Upper lobe of left lung (tissue), 6 donors: ENCODE results near the gene ZFP30. TPM values are rescaled to one million over a fixed set of nuclear protein-coding genes. Genes with fewer than 3 reads are reported as not detected.

Source experiments
- ATAC-seq, 2 donors: fragments of 200-7000 bp; cut with Tn5 transposase; one replicate each; pipeline ENCODE4 v1.9.1; 2022; ENCODE audit warnings: mild to moderate bottlenecking in 2 of 2, moderate library complexity in 2 of 2; ENCODE audit not compliant: low FRiP score in 2 of 2
- DNase-seq, 2 donors: peaks; one replicate each; pipeline ENCODE4 v3.0.0-alpha.2; 2019 to 2020
- H3K27ac ChIP-seq, 4 donors: fragments of 200-600 bp; sonication (generic); one replicate each; pipeline ENCODE4 v1.5.1; 2016 to 2019
- H3K27me3 ChIP-seq, 4 donors: fragments of 200-600 bp; sonication (generic); one replicate each; pipeline ENCODE4 v1.5.1; 2017 to 2019
- H3K36me3 ChIP-seq, 4 donors: fragments of 200-600 bp; sonication (generic); one replicate each; pipeline ENCODE4 v1.5.1; 2016 to 2019
- H3K4me1 ChIP-seq, 4 donors: fragments of 200-600 bp; sonication (generic); one replicate each; pipeline ENCODE4 v1.5.1; 2018 to 2019
- H3K4me3 ChIP-seq, 4 donors: fragments of 200-600 bp; sonication (generic); one replicate each; pipeline ENCODE4 v1.5.1; 2017 to 2019; ENCODE audit warnings: mild to moderate bottlenecking in 2 of 4, moderate library complexity in 1 of 4
- H3K9me3 ChIP-seq, 4 donors: fragments of 200-600 bp; sonication (generic); one replicate each; pipeline ENCODE4 v1.5.1; 2018 to 2019
- EP300 ChIP-seq, 4 donors: sonication (generic); formaldehyde crosslinking; IDR thresholded peaks; one replicate each; pipeline ENCODE4 v1.5.1; 2017; ENCODE audit warnings: antibody characterized with exemption in 4 of 4, control low read depth in 2 of 4
- POLR2A ChIP-seq, 4 donors: fragments of 450-650 bp; IDR thresholded peaks; one replicate each; pipeline ENCODE4 v1.5.1; 2016 to 2017; ENCODE audit warnings: antibody characterized with exemption in 4 of 4, mild to moderate bottlenecking in 2 of 4
- POLR2AphosphoS5 ChIP-seq, 2 donors: sonication (generic); formaldehyde crosslinking; IDR thresholded peaks; one replicate each; pipeline ENCODE4 v1.5.1; 2017; ENCODE audit warnings: antibody characterized with exemption in 2 of 2
- WGBS, 2 donors: methylation state at CpG; one replicate each; pipeline ENCODE4 v1.1.5; 2017 to 2018; 5-methylcytosine and 5-hydroxymethylcytosine counted together
- total RNA-seq, 6 donors: library from RNA; depleted of rRNA in 4 of 6; stranded (reverse); fragments of >200 nt in 4 of 6; gene quantifications; one replicate each; pipeline versions ENCODE4 v1.1.0 to v1.2.1, GENCODE V29; 2016 to 2021
- TF ChIP-seq, protein P1 (sequence below), 6 experiments: fragments of 450-650 bp in 4 of 6; fragments of 200-600 bp in 2 of 6; sonication (generic) in 2 of 6; IDR thresholded peaks; one replicate each; pipeline ENCODE4 v1.5.1; 2016 to 2019; ENCODE audit warnings: antibody characterized with exemption in 6 of 6
- donor health status: DM: no; HTN: no; CAD: no; lungs with moderate emphysema.
- donor health status: DM: no; HTN: yes; CAD: no; lungs with severe emphysema.

The ZFP30 gene
- total RNA-seq, 6 donors from 2014 or later = 2.8 to 34.6 (median 12.3) TPM

DNA sequence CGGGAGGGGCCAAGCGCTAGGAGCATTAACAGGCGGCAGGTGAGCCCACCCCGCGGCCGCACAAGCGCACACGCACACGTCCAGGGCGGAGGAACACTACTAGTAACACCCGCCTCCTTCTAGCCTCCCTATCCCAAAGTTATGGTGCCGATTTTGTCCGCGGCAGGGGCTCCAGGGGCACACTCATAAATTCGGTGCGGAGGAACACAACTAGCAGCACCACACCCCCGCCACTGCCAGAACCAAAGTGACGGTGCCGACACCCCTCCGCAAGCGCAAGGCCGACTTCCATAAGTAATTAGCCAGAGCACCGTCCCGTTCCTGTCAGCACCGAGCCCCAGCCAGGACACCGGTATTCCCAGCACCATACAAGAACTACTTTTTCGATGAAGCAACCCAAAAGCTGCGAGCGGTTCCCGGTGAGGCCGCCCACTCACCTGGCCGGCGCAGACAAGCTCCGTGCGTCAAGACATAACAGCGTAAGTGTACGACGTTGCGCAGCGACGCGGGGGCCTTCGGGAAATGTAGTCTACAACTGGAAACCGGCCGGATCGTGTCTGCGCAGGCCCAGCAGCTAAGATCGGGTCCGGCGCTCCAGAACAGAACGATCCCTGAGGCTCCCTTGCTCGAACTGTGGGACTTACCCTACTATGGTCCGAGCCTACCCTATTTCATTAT, 60.8 kb downstream of the ZFP30 start, which contains the start of the genes ZNF540 and ZNF571:
Gene ZNF540, plus strand, starts transcription at position 573 of the 678 bp plus-strand sequence. CDS start 3,572 bp downstream, outside the sequence.
Gene ZNF571, minus strand, starts transcription at position 489 of the 678 bp plus-strand sequence. CDS start 8,116 bp downstream, outside the sequence.
- H3K4me1 ChIP-seq = peaks cover 7 to 18% (median 16%) of the 10 kb centered on the region in 4 donors
- 1% methylated on average over 47 to 53 of the region's 53 CpGs for WGBS, 2 donors
- peaks cover 18 to 38% (median 21%) of the 10 kb centered on the region in 4 donors for H3K9me3 ChIP-seq
- peak; percentile 95 to 96 for DNase-seq
- peak; percentile 99 for ATAC-seq
- H3K36me3 ChIP-seq = peaks cover 0 to 11% (median 5%) of the 10 kb centered on the region in 4 donors
- peak within 1 kb of the TSS; percentile 77 to 94 (median 86) for H3K27ac ChIP-seq
- TF ChIP-seq POLR2A (IDR thresholded peaks at IDR 0.05) (peak in 2 of 4 donors; percentile 63 to 75), EP300 (IDR thresholded peaks at IDR 0.05) (no peak), POLR2AphosphoS5 (IDR thresholded peaks at IDR 0.05) (peak; percentile 72 to 83)
- peak within 1 kb of the TSS; percentile 62 to 74 (median 66) for H3K4me3 ChIP-seq
- no peaks in the 10 kb centered on the region for H3K27me3 ChIP-seq

DNA sequence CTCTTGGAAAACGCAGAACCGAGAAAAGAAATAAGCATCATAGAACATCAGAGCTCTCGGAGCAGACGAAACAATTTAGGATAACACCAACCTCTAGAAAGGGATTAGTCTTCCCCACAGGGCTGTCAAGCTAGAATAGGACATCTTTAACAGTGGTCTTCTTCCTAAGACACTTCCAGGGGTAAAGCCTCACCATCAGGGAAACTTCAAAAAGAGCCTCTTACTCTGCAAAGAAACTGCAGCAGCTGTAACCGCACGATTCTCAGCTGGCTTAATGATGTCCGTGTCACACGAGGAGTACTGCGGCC, 61.3 kb downstream of the ZFP30 start:
- Histone ChIP-seq H3K4me3 (peak overlapping the region; percentile 53 to 74 (median 66)), H3K4me1 (peaks cover 7 to 18% (median 16%) of the 10 kb centered on the region in 4 donors), H3K36me3 (peaks cover 0 to 7% (median 3%) of the 10 kb centered on the region in 4 donors), H3K9me3 (peaks cover 23 to 40% (median 23%) of the 10 kb centered on the region in 4 donors), H3K27ac (peak overlapping the region; percentile 77 to 94 (median 86)), H3K27me3 (no peaks in the 10 kb centered on the region)
- TF ChIP-seq, protein P1, sequence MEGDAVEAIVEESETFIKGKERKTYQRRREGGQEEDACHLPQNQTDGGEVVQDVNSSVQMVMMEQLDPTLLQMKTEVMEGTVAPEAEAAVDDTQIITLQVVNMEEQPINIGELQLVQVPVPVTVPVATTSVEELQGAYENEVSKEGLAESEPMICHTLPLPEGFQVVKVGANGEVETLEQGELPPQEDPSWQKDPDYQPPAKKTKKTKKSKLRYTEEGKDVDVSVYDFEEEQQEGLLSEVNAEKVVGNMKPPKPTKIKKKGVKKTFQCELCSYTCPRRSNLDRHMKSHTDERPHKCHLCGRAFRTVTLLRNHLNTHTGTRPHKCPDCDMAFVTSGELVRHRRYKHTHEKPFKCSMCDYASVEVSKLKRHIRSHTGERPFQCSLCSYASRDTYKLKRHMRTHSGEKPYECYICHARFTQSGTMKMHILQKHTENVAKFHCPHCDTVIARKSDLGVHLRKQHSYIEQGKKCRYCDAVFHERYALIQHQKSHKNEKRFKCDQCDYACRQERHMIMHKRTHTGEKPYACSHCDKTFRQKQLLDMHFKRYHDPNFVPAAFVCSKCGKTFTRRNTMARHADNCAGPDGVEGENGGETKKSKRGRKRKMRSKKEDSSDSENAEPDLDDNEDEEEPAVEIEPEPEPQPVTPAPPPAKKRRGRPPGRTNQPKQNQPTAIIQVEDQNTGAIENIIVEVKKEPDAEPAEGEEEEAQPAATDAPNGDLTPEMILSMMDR (IDR thresholded peaks at IDR 0.05) = no peak
- TF ChIP-seq EP300 (IDR thresholded peaks at IDR 0.05) = no peak
- no peak for TF ChIP-seq POLR2A (IDR thresholded peaks at IDR 0.05)
- TF ChIP-seq POLR2AphosphoS5 (IDR thresholded peaks at IDR 0.05) = no peak
- 6 to 10% methylated on average over 8 to 9 of the region's 9 CpGs for WGBS, 2 donors
- ATAC-seq (no peak), DNase-seq (no peak)

DNA sequence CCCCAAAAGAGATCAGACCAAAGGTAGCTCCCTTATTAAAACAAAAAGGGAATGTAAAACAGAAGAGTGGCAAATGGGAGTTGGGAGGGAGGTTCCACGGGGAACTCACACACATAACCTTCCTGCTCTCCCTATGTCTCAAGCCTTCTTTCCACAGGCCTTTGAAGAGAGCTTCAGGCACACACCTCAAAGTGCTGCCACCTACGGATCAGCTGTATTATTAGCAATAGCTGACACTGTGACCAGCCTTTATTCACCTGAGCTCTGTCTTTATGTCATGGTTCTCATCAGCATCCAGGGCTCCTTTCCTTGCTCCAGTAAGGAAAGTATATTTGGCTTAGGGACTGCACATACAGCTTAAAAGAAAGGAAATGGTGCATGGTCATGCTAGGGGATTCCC, 71.9 kb downstream of the ZFP30 start:
- no peak for DNase-seq
- H3K27me3 ChIP-seq = no peaks in the 10 kb centered on the region
- H3K4me1 ChIP-seq = no peaks in the 10 kb centered on the region
- TF ChIP-seq EP300 (IDR thresholded peaks at IDR 0.05) = no peak
- no peak for TF ChIP-seq POLR2AphosphoS5 (IDR thresholded peaks at IDR 0.05)
- no peak for TF ChIP-seq POLR2A (IDR thresholded peaks at IDR 0.05)
- TF ChIP-seq, protein P1 (IDR thresholded peaks at IDR 0.05) = no peak
- no peak overlapping the region for H3K4me3 ChIP-seq
- H3K27ac ChIP-seq = no peak overlapping the region
- peaks cover 9 to 85% (median 59%) of the 10 kb centered on the region in 4 donors for H3K36me3 ChIP-seq
- H3K9me3 ChIP-seq = peaks cover 68 to 98% (median 85%) of the 10 kb centered on the region in 4 donors
- ATAC-seq = no peak
- 75 to 81% methylated on average over 2 of the region's 2 CpGs for WGBS, 2 donors

GRCh38 chr19:37572203-37572602, 83.1 kb downstream of the ZFP30 start:
- Histone ChIP-seq H3K27me3 (no peaks in the 10 kb centered on the region), H3K36me3 (peaks cover 0 to 22% (median 3%) of the 10 kb centered on the region in 4 donors), H3K4me1 (no peaks in the 10 kb centered on the region), H3K27ac (no peak overlapping the region), H3K4me3 (no peak overlapping the region), H3K9me3 (peaks cover 0 to 48% (median 12%) of the 10 kb centered on the region in 4 donors)
- DNase-seq = no peak
- ATAC-seq = no peak
- TF ChIP-seq POLR2A (IDR thresholded peaks at IDR 0.05) (no peak), EP300 (IDR thresholded peaks at IDR 0.05) (no peak), POLR2AphosphoS5 (IDR thresholded peaks at IDR 0.05) (no peak)
- TF ChIP-seq, protein P1 (IDR thresholded peaks at IDR 0.05) = no peak

DNA sequence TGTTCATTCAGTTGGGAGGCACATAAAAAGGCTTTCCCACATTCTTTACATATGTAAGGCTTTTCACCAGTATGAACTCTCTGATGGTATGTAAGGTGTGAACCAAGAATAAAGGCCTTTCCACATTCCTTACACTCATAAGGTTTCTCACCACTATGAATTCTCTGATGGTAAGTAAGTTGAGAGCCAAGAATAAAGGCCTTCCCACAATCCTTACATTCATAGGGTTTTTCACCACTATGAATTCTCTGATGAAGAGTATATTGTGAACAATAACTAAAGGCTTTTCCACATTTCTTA, 89.9 kb downstream of the ZFP30 start:
- TF ChIP-seq, protein P1 (IDR thresholded peaks at IDR 0.05) = no peak
- TF ChIP-seq POLR2AphosphoS5 (IDR thresholded peaks at IDR 0.05) = no peak
- no peak for TF ChIP-seq POLR2A (IDR thresholded peaks at IDR 0.05)
- no peak for TF ChIP-seq EP300 (IDR thresholded peaks at IDR 0.05)
- H3K36me3 ChIP-seq = peaks cover 3 to 41% (median 22%) of the 10 kb centered on the region in 4 donors
- no peak overlapping the region for H3K27ac ChIP-seq
- ATAC-seq (no peak), DNase-seq (no peak)
- H3K27me3 ChIP-seq = no peaks in the 10 kb centered on the region
- H3K9me3 ChIP-seq = peaks cover 0 to 100% (median 57%) of the 10 kb centered on the region in 4 donors
- no peaks in the 10 kb centered on the region for H3K4me1 ChIP-seq
- no peak overlapping the region for H3K4me3 ChIP-seq
